Embryonic facial prominence (tissue), 1 donor: ENCODE data around the gene NR2F1-AS1.

Experiments used
- DNase-seq: peaks from one replicate; pipeline ENCODE4 v3.0.0-alpha.2; 2016; ENCODE audit errors: extremely low spot score

Gene NR2F1-AS1

GRCh38 chr5:93580927-93581445 lies at the start of gene NR2F1-AS1:
TSS of gene NR2F1-AS1 (minus strand) at chr5:93581219.
- no peak for DNase-seq

- no peak for DNase-seq
These were observed 45.8 kb upstream of the NR2F1-AS1 start for GRCh38 chr5:93626801-93627200.

GRCh38 chr5:93623153-93623552 lies 42.1 kb upstream of the NR2F1-AS1 start:
- no peak for DNase-seq

GRCh38 chr5:93622240-93622885 lies 41.3 kb upstream of the NR2F1-AS1 start:
- DNase-seq = no peak

GRCh38 chr5:93621327-93621798 lies 40.3 kb upstream of the NR2F1-AS1 start:
- DNase-seq = no peak

GRCh38 chr5:93620487-93621326 lies 39.7 kb upstream of the NR2F1-AS1 start:
- DNase-seq = no peak

GRCh38 chr5:93616538-93617174 lies 35.6 kb upstream of the NR2F1-AS1 start:
- DNase-seq = no peak

- no peak for DNase-seq
These were observed 31.8 kb upstream of the NR2F1-AS1 start for GRCh38 chr5:93612855-93613243.

- no peak for DNase-seq
These were observed 31.2 kb upstream of the NR2F1-AS1 start for GRCh38 chr5:93611976-93612854.

GRCh38 chr5:93611273-93611975 lies 30.4 kb upstream of the NR2F1-AS1 start:
- no peak for DNase-seq

- no peak for DNase-seq
These were observed 29.7 kb upstream of the NR2F1-AS1 start for GRCh38 chr5:93610581-93611272.

GRCh38 chr5:93609762-93610161 lies 28.7 kb upstream of the NR2F1-AS1 start:
- no peak for DNase-seq

GRCh38 chr5:93608855-93609254 lies 27.8 kb upstream of the NR2F1-AS1 start:
- DNase-seq = no peak

GRCh38 chr5:93607367-93608258 lies 26.6 kb upstream of the NR2F1-AS1 start:
- DNase-seq = no peak

- no peak for DNase-seq
These were observed 25.3 kb upstream of the NR2F1-AS1 start for GRCh38 chr5:93606382-93606752.

GRCh38 chr5:93604644-93605515 lies 23.9 kb upstream of the NR2F1-AS1 start:
- DNase-seq = no peak

- DNase-seq = no peak
These were observed 23.0 kb upstream of the NR2F1-AS1 start for GRCh38 chr5:93603793-93604643.
